HG03378 (cell line): ENCODE data around the gene FMN2.
"Not testable (repeated sequence)": the region's sequence is repeated elsewhere in the genome, so short reads cannot be mapped to it uniquely, and the experiment has no call there.

Experiments
- ATAC-seq: cut with Tn5 transposase; IDR thresholded peaks from one replicate; pipeline ENCODE4 v1.9.1; 2021; ENCODE audit warnings: mild to moderate bottlenecking, moderate library complexity; ENCODE audit not compliant: unreplicated experiment

The FMN2 gene

GRCh38 chr1:240244968-240245628 lies 153.4 kb downstream of the FMN2 start:
- no peak for ATAC-seq

- no peak for ATAC-seq
Measured at GRCh38 chr1:240245629-240246020, 153.9 kb downstream of the FMN2 start.

- no peak for ATAC-seq
Measured at GRCh38 chr1:240247899-240248298, 156.2 kb downstream of the FMN2 start.

GRCh38 chr1:240254006-240254405 lies 162.3 kb downstream of the FMN2 start:
- no peak for ATAC-seq

- ATAC-seq = no peak
Measured at GRCh38 chr1:240254778-240255291, 163.2 kb downstream of the FMN2 start.

GRCh38 chr1:240255922-240256321 lies 164.2 kb downstream of the FMN2 start:
- no peak for ATAC-seq

- no peak for ATAC-seq
Measured at GRCh38 chr1:240256836-240257503, 165.3 kb downstream of the FMN2 start.

- ATAC-seq = no peak
Measured at GRCh38 chr1:240258910-240259309, 167.2 kb downstream of the FMN2 start.

- ATAC-seq = not testable (repeated sequence)
Measured at GRCh38 chr1:240264494-240264893, 172.8 kb downstream of the FMN2 start.

- ATAC-seq = no peak
Measured at GRCh38 chr1:240271081-240271480, 179.4 kb downstream of the FMN2 start.

- no peak for ATAC-seq
Measured at GRCh38 chr1:240274569-240274968, 182.9 kb downstream of the FMN2 start.

- not testable (repeated sequence) for ATAC-seq
Measured at GRCh38 chr1:240275219-240275618, 183.5 kb downstream of the FMN2 start.

- ATAC-seq = no peak
Measured at GRCh38 chr1:240278082-240278481, 186.4 kb downstream of the FMN2 start.

- no peak for ATAC-seq
Measured at GRCh38 chr1:240280560-240281322, 189.1 kb downstream of the FMN2 start.

GRCh38 chr1:240282061-240282830 lies 190.6 kb downstream of the FMN2 start:
- no peak for ATAC-seq

- no peak for ATAC-seq
Measured at GRCh38 chr1:240284656-240285414, 193.2 kb downstream of the FMN2 start.

- no peak for ATAC-seq
Measured at GRCh38 chr1:240285540-240285939, 193.9 kb downstream of the FMN2 start.

- ATAC-seq = no peak
Measured at GRCh38 chr1:240287722-240288121, 196.0 kb downstream of the FMN2 start.

GRCh38 chr1:240293706-240294105 lies 202.0 kb downstream of the FMN2 start:
- no peak for ATAC-seq

- no peak for ATAC-seq
Measured at GRCh38 chr1:240294566-240294965, 202.9 kb downstream of the FMN2 start.
